Liver (tissue), 3 donors: Measurements from ENCODE around the gene AGO1.

Experiments
- EGR1 ChIP-seq, 2 donors: IDR thresholded peaks; 2 replicates each; pipeline ENCODE4 v1.6.1; 2016 to 2018; ENCODE audit warnings: antibody characterized with exemption in 2 of 2, low read depth in 2 of 2
- GABPA ChIP-seq, 2 donors: IDR thresholded peaks in 1 of 2; conservative IDR thresholded peaks in 1 of 2; 2 replicates each; pipeline ENCODE4 v1.6.1; 2016; ENCODE audit warnings: antibody characterized with exemption in 2 of 2, mild to moderate bottlenecking in 1 of 2, moderate library complexity in 1 of 2
- HNF4A ChIP-seq, 2 donors: conservative IDR thresholded peaks; 2 replicates each; pipeline ENCODE4 v1.6.1; 2016; ENCODE audit warnings: antibody characterized with exemption in 2 of 2, mild to moderate bottlenecking in 2 of 2
- JUND ChIP-seq, 2 donors: IDR thresholded peaks; 2 replicates each; pipeline ENCODE4 v1.6.1; 2016; ENCODE audit warnings: antibody characterized with exemption in 2 of 2
- RAD21 ChIP-seq, 2 donors: IDR thresholded peaks; 2 replicates each; pipeline ENCODE4 v1.6.1; 2016; ENCODE audit warnings: antibody characterized with exemption in 2 of 2, mild to moderate bottlenecking in 2 of 2
- RXRA ChIP-seq, 2 donors: IDR thresholded peaks; 2 replicates each; pipeline ENCODE4 v1.6.1; 2017 to 2018; ENCODE audit warnings: antibody characterized with exemption in 2 of 2, mild to moderate bottlenecking in 1 of 2
- TAF1 ChIP-seq: conservative IDR thresholded peaks from 2 replicates; pipeline ENCODE4 v1.6.1; 2016; ENCODE audit warnings: antibody characterized with exemption, mild to moderate bottlenecking
- YY1 ChIP-seq: IDR thresholded peaks from 2 replicates; pipeline ENCODE4 v1.6.1; 2016; ENCODE audit warnings: antibody characterized with exemption, mild to moderate bottlenecking
- ZBTB33 ChIP-seq: IDR thresholded peaks from 2 replicates; pipeline ENCODE4 v1.6.1; 2016; ENCODE audit warnings: antibody characterized with exemption
- TF ChIP-seq, protein P1 (sequence below): fragments of 150-350 bp; IDR thresholded peaks from 2 replicates; pipeline ENCODE4 v1.5.1; 2017; ENCODE audit warnings: improper control_type of control experiment, low read depth, low read length; ENCODE audit not compliant: missing input control
- donor health status: healthy.
- donor health status: healthy.

GRCh38 chr1:35850716-35851115 lies 32.3 kb upstream of the AGO1 start:
- TF ChIP-seq JUND (IDR thresholded peaks at IDR 0.05) (no peak), TAF1 (no peak), EGR1 (IDR thresholded peaks at IDR 0.05; ENCODE audit: low read depth in 2 of 2) (no peak), GABPA (IDR thresholded peaks at IDR 0.05 in 1 of 2, conservative IDR thresholded peaks at IDR 0.05 in 1 of 2) (no peak), RAD21 (IDR thresholded peaks at IDR 0.05) (no peak), HNF4A (conservative IDR thresholded peaks at IDR 0.05) (no peak), RXRA (IDR thresholded peaks at IDR 0.05) (no peak), YY1 (no peak), ZBTB33 (no peak)
- TF ChIP-seq, protein P1, sequence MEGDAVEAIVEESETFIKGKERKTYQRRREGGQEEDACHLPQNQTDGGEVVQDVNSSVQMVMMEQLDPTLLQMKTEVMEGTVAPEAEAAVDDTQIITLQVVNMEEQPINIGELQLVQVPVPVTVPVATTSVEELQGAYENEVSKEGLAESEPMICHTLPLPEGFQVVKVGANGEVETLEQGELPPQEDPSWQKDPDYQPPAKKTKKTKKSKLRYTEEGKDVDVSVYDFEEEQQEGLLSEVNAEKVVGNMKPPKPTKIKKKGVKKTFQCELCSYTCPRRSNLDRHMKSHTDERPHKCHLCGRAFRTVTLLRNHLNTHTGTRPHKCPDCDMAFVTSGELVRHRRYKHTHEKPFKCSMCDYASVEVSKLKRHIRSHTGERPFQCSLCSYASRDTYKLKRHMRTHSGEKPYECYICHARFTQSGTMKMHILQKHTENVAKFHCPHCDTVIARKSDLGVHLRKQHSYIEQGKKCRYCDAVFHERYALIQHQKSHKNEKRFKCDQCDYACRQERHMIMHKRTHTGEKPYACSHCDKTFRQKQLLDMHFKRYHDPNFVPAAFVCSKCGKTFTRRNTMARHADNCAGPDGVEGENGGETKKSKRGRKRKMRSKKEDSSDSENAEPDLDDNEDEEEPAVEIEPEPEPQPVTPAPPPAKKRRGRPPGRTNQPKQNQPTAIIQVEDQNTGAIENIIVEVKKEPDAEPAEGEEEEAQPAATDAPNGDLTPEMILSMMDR: no peak
